GM18517 (cell line): Measurements from ENCODE around the gene SEPTIN3.

Experiments
- ATAC-seq: cut with Tn5 transposase; IDR thresholded peaks from one replicate; pipeline ENCODE4 v1.9.1; 2021; ENCODE audit warnings: mild to moderate bottlenecking, moderate library complexity; ENCODE audit not compliant: unreplicated experiment

Gene SEPTIN3

GRCh38 chr22:41974691-41975290 is 5.5 kb downstream of the SEPTIN3 start:
- no peak for ATAC-seq

DNA sequence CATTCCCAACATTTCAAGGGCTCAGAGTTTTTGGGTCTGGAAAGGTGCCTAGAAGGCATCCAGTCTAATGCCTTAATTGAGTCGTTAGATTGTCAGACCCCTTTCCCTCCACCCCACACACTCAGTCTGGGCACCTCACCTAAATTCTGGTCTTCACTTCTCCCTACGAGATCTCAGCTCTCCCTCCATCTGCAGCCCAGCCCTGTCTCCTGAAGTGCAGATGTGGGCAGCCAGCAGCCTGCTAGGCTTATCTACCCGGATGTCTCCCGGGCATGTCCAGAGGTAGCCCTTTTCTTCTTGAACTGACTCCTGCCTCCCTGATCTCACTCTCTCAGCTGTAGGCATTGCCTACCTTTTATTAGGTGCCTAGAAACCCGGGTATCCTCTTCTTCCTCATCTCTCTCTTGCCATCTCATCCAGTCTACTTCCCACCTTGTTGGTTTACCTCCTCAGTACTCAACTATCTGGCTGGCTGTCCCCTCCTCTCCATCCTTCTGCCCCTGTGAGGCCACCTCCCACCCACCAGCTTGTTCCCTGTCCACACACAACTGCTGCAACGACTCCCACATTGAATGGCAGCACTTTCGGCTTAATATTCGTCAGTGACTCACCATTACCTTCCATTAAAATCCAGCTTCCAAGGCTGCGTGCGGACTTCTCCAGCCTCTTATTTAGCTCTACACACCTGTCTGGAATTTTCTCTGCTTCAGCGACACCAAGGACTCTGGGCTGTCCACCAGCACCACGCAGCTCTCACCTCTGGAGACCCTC is 6.2 kb downstream of the SEPTIN3 start:
- no peak for ATAC-seq

DNA sequence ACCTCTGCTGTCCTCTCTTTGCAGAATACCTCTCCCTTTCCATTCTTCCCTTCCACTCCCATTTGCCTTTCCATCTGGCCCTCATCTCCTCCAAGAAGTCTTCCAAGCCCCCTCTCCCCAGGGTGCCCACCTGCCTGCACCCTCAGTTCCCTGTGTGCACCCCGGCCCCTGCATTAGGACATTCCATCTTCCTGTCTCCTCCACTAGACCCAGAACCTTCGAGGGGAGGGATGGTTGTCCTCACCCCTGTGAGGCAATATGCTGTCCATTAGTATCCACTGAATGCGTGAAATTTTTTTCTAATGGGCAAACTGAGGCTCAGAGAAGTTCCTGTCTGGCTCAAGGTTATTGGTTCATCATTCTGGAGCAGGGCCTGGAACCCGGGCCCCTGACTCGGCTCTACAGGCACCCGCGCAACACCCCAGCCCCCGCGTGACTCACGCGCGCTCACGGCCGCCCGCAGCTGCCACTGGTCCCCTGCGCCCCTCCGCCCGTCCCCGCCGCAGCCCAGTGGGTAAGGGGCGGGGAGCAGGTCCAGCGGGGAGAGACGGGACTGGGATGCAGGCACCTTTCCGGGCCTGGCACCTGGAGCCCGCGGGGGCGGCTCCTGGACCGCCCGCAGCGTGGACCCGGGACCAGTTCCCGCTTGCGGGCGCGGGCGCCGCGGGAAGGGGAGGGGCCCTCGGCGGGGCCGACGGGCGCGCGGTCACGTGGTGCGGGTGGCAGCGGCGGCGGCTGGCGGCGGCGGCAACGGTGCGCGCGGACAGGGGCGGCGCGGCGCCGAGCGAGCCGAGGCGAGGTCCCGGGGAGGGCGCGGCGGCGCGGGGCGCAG is 7.0 kb downstream of the SEPTIN3 start:
- no peak for ATAC-seq

DNA sequence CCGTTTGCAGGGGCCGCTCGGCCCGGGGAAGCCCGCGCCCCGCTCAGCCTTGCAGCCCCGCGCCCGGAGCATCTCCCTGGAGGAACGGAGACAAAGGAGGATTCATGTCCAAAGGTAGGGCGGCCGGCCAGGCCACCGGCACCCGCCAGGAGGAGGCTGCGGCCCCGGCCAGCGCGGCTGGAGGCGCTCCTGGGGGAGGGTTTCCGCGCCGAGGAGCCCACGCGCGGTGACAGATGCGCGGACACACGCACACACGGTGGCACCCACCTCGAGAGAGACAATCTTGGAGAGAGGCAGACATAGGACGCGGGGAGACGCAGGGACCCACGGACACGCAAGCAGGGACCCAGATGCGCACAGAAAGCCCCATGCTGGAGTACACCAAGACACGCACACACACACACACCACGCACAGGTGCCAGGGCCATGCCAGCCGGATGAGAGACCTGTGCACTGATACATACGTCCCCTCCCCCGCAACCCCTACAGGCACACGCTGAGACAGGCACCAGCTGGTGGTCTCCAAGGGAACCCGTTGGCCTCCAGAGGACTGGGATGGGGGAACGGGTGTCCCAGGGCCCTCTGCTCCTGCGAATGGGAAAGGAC is 7.8 kb downstream of the SEPTIN3 start:
- ATAC-seq: no peak

GRCh38 chr22:41978732-41979131 is 9.5 kb downstream of the SEPTIN3 start:
- no peak for ATAC-seq

DNA sequence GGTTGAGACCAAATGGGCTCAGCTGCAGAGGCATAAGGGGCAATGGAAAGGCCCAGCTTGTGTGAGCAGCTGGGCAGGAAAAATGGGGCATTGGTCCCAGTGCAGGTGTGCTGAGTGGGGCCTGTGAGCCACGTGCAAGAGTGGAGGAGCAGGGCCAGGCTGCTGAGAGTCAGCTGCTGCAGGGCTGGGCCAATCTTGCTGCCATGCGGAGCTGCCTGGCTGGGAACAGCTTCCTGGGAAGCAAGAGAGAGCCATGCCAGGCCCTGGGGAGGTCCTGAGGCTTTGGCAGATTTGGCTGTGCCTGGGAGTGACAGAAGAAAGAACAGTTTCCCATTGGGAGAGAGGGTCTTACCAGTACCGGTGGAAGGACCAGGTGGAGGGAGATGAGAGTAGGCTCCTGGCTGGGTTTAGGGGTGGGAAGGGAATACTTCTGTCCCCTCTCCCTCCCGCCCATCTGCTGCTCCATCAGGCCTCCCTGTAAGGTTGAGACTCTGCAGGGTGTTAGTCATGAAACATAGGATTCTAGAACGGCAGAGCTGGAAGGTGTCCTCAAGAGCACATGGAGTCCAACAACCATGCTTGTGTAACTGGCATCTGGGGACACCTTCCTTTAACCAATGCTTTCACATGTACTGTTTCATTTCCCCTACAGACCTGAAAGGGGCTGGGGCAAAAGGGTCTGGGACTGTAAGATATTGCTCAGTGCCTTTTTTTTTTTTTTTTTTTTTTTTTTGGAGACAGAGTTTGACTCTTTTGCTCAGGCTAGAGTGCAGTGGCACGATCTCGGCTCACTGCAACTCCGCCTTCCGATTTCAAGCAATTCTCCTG is 10.4 kb downstream of the SEPTIN3 start:
- ATAC-seq: no peak

- no peak for ATAC-seq
These were observed 13.6 kb downstream of the SEPTIN3 start for GRCh38 chr22:41982865-41983264.

GRCh38 chr22:41983513-41984405 is 14.5 kb downstream of the SEPTIN3 start:
- ATAC-seq: no peak

DNA sequence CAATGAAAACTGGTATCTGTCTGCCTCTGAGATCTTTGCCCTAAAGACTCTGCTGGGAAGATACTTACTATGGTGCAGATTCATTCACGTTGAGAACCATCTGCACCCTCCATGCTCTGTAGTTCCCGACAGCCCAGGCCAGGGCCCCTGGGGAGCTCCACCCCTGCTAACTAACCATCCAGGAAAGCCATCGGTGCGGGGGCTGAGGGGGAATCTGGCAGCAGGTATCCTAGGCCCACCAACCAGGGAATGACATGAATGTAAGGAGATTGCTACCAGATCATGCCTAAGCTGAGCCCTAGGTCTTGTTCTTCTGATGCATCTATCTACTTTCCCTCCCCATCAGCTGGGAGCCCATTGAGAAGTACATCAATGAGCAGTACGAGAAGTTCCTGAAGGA is 18.0 kb downstream of the SEPTIN3 start:
- no peak for ATAC-seq

DNA sequence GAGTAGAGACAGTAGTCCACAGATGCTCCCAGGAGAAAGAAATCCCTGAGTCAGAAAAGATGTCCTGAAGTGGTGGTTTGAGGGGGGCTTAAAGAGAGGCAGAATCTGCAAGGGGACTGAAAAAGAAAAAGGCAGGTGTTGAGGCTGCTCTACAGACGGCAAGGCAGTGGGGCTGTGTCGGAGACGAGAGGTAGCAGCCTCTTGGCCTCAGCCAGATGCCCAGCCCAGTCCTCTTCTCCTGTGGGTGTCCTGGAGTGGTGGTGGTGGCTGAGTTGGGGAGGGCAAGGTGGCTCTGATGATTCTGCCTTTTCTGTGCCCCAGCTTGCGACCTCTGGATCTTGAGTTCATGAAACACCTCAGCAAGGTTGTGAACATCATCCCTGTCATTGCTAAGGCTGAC is 20.0 kb downstream of the SEPTIN3 start:
- ATAC-seq: no peak

- no peak for ATAC-seq
These were observed 21.9 kb downstream of the SEPTIN3 start for GRCh38 chr22:41991111-41991510.

- ATAC-seq: no peak
These were observed 23.3 kb downstream of the SEPTIN3 start for GRCh38 chr22:41992496-41992895.

- no peak for ATAC-seq
These were observed 26.0 kb downstream of the SEPTIN3 start for GRCh38 chr22:41995211-41995610.

DNA sequence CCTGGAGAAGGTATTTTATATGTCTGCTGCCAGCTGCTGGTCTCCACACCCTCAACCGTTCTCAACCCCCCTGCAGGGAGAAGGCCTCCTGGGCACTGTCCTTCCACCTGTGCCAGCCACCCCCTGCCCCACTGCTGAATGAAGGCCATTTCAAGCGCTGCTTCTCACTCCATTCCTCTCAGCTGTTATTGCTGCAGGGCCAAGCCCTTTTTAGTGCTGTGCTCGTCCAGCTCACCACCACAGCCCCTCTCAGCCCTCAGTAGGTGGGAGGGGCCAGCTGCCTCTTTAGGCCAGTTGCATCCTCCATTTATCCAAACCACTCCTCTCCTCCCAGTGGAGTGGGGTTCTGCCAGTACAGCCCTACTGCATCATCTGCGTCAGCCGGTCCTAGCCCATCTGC is 27.6 kb downstream of the SEPTIN3 start:
- no peak for ATAC-seq

DNA sequence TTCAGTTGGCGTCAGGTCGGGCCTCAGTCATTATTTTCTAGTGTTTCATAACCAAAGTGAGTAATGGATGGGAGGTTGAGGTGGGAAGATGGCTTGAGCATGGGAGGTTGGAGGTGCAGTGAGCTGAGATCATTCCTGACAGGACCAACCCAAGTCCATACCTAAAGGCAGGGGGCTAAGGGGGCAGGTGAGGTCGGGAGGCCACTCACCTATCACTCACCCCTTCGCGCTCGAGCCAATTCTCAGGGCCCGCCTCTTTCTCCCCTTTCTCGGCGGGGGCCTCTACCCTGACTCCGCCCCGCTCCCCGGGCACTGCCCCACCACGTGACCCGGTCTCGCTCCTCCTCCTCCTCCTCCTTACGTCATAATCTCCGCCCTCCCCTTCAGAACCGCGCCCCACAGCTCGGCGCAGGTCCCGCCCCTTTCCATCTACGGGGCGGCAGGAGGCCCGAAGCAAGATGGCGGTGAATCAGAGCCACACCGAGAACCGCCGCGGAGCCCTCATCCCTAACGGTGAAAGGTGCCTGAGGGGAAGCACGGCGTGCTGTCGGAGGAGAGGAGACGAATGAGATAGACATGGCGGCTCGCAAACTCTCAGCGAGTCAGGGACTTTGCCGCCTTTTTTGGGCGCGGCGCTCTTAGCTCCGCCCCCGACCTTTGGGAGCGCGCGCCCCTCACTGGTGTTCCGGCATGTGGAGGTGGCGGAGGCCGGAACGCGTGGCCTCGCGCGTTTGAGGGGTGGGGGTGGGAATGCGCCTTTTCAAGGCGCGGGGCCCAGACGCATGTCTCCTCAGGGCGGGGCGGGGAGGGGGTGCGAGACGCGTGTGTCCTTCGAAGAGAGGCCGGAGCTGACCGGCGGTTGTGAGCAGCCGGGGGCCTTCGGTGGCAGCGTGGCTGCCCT is 29.4 kb downstream of the SEPTIN3 start, which contains the start of gene WBP2NL:
WBP2NL (plus strand) TSS at position 428 of the 901 bp plus-strand sequence; CDS start at position 459, 31 bp downstream.
- peak; percentile 69 for ATAC-seq

DNA sequence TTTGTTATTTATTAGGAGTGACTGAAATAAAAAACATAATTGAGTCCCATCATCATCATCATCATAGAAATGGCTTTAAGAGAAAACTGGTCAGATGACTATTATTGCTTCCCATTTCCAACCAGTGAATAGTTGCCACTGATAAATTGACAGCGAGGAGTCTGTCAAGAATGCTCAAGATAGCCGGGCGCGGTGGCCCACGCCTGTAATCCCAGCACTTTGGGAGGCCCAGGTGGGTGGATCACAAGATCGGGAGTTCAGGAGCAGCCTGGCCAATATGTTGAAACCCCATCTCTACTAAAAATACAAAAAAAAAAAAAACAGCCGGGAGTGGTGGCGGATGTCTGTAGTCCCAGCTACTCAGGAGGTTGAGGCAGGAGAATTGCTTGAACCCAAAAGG is 31.2 kb downstream of the SEPTIN3 start:
- no peak for ATAC-seq

- ATAC-seq: no peak
These were observed 31.9 kb downstream of the SEPTIN3 start for GRCh38 chr22:42001121-42001520.

DNA sequence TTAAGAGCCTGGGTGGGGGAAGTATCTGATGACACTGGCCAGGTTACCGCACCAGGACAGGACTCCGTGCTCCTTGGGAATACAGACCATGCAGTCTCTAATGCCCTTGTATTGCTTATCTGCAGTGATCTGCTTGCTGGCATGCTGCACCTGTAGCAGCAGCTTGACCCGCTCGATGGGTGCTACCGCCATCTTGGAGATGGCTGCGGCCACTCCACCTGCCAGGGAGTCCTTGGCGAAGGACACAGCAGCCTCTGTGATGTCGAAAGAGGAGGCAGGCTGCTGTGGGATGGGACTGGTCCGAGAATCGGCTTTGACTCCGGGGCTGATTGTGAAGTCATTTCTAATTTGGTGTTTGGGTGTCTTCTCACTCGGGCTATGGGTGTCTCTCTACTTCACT is 32.5 kb downstream of the SEPTIN3 start:
- ATAC-seq: no peak
